GM19328 (cell line): Measurements from ENCODE around the gene ZSCAN5B.

Experiments used
- ATAC-seq: cut with Tn5 transposase; IDR thresholded peaks from one replicate; pipeline ENCODE4 v1.9.1; 2021; ENCODE audit warnings: mild to moderate bottlenecking, moderate library complexity; ENCODE audit not compliant: unreplicated experiment

ZSCAN5B gene

GRCh38 chr19:56146904-56147303 is 50.7 kb downstream of the ZSCAN5B start:
- ATAC-seq, result no peak

- no peak for ATAC-seq
Observed at GRCh38 chr19:56145698-56146097, 51.9 kb downstream of the ZSCAN5B start.

GRCh38 chr19:56144831-56145230 is 52.8 kb downstream of the ZSCAN5B start:
- ATAC-seq, result no peak

- ATAC-seq, result no peak
Observed at GRCh38 chr19:56144376-56144775, 53.2 kb downstream of the ZSCAN5B start.

- ATAC-seq, result no peak
Observed at GRCh38 chr19:56142897-56143434, 54.6 kb downstream of the ZSCAN5B start.

GRCh38 chr19:56142087-56142787 is 55.3 kb downstream of the ZSCAN5B start:
- ATAC-seq, result no peak

GRCh38 chr19:56141417-56141993 is 56.1 kb downstream of the ZSCAN5B start:
- ATAC-seq, result no peak

- peak; percentile 82 for ATAC-seq
Observed at GRCh38 chr19:56140583-56141416, 56.8 kb downstream of the ZSCAN5B start, which contains the start of gene ZNF444. Gene ZNF444, plus strand, starts transcription at chr19:56141287. Its CDS starts 5,625 bp downstream, at chr19:56146912.

GRCh38 chr19:56139847-56140582 is 57.6 kb downstream of the ZSCAN5B start:
- no peak for ATAC-seq
